GM19035 (cell line): ENCODE measurements around the gene HMCN2.
"Not testable (repeated sequence)": the region's sequence is repeated elsewhere in the genome, so short reads cannot be mapped to it uniquely, and the experiment has no call there.

Experiments used
- ATAC-seq: cut with Tn5 transposase; IDR thresholded peaks from one replicate; pipeline ENCODE4 v1.9.1; 2021; ENCODE audit not compliant: unreplicated experiment

Gene HMCN2

DNA sequence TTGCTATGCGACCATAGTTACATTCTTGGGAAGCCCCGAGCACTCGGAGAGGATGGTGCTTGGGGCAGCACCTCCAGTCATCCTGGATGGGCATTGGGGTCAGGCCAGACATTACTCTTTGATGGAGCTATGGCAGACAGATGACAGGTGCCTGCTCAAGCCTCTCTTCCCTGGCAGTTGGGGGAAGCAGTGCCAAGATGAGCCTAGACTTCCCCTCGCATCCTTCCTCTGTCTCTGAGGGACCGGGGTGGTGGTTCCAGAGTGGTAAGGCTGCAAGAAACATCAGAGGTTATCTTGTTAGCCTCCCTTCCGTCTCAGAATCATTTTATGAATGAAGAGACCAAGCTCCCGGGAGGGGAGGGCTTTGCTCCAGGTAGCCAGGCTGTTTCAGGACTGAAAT, 2.8 kb upstream of the HMCN2 start:
- no peak for ATAC-seq

DNA sequence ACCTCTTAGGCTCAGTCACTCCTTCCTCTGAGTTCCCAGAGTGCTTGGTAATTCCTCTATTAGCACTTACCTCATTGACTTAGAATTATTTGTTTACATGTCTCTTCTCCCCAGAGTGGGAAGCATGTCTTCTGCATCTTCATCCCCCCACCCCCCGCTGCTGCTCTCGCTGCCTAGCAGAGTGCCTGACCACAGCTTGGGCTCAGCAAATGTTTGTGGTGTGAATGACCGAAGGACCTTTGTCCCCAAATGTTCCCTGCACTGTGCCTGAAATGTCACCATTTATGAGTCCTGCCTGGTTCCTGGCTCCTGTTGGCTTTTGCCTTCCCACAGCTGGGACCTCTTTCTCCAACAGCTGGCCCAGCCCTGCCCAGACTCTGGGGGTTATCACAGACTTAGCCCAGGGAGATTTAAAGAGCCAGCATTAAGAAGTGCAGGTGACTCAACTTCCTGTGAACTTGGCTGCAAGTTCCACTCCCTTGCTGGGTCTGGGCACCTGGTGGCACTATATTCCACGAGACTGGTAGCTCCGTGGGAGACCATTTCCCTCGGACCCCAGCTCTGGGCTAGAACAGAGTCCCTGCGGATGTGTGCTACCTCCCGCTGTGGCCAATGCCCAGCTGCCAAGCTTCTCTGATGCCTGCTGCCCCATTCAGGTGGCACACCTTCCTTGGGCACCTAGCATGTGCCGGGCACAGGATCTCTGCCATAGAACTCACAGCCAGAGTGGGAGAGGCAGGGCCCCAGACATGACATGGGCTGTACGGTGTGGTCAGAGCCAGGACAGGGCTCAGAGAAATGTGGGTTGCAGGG, 1.8 kb upstream of the HMCN2 start:
- ATAC-seq = no peak

DNA sequence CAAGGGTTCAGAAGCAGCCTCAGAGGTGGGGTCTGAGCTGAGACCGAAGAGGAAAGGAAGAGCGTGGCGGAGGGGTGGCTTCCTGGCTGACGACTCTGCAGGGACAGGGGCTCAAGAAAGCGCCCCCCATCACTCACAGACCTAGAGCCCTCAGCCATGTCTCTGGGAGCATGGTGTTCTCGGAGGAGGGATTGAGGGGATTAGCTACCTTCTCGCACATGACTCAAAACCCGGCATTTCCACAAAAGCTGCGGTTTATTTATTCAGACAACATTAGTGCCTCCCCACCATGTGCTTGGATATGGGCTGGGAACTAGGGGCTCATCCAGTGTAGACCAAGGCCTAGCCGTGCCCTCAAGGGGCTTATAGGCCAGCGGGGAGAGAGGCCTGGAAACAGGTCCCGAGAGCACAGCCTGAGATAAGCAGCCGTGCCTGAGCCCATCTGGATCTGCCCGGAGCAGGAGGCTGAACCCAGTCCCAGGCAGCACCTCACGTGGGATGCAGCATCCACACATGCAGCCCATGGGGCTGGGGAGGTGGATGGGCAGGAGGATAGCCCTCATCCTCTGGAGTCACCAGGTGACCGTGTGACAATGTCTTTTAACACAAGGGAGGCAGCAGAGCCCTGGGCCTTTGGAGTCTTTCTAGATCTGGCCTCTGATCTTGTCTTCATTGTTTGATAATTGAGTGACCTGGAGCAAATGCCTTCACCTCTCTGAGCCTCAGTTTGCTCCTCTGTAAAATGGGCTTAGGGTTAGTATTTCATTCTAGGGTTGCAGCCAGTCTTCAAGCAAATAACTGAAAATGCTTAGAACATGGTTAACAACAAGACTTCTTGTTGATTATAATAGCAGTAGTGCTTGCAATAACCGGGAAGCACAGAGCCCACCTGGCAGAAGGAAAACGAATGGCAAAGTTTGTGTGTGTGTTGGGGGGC, 878 bp upstream of the HMCN2 start:
- no peak for ATAC-seq

DNA sequence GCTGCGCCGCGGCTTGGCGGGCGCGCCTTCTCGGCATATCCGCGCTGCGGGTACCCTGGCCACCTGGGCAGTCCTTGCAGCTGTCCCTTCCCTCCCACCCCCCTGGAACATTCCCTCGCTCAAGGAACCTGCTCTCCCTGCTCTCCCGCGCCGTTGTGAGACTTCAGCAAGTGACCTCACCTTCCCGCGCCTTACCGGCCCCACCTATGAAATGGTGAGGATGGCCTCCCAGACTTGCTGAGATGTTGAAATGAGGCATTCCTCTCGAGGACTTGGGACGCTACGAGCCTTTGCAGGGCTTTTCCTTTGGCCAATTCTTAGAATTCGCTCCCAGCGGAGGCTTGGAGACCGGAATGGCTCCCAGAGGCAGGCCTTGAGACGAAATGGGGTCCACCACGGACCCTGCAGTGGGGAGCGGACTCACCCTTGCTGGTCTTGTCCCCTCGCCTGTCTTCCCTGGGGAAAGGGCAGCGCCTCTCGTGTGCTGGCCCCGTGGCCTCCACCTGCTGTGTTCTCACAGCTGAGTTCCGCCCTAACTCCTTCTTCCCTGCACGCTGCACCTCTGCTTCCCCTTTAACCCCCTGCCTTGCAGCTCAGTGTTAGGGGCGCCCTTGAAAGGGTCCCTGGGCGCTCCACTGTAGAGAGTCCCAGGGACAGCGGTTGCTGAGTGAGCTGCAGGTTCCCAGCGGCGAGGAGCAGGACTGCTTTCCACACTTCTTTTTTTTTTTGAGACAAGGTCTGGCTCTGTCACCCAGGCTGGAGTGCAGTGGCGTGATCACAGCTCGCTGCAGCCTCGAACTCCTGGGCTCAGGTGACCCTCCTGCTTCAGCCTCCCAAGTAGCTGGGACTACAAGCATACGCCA, 907 bp downstream of the HMCN2 start:
- no peak for ATAC-seq

DNA sequence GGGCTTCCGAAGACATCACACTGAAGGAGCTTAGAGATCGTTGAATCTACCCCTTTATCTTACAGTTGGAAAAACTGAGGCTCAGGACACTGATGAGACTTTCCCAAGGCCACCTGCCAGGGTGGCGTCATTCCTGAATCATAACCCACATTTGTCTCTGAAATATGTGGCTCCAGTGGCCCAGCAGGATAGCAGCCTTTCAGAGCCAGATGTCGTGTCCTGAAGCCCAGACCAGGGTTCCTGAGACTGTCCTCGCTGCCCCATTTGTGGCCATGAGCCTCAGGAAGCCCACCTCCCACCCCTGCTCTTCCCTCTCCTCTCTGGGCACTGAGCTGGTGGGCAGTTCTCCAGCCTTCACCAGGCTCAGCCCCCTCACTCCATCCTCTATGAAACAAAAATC, 2.4 kb downstream of the HMCN2 start:
- no peak for ATAC-seq

DNA sequence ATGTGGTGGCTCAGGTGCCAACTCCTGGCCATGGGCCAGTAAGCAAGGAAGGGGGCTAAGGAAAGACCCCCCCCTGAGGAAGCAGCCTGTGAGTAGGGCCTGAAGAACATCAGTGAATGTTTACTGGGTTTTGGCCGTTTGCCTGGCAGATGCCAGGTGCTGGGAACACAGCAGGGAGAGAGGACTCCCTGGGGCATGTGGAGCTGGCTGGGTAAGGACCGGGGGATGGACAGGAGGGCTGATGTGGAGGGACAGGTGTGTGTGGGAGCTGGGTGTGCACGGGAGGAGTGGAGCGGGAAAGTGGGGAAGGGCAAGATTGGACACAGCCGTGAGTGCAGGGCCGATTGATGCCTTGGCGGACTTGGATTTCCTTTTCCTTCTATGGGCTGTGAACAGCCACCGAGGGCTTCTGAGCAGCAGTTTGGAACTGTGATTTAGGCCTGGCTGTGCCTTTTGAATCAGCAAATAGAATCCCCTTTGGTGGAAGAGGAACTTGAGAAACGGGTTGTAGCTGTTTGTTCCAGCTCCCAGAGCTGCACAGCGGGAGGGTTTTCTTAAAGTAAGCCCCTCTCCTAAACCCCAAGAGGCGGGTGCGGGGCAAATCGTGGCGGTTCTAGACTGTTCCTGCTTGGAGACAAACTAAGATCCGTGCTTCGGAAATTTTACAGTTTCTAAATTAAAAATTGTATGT, 3.1 kb downstream of the HMCN2 start:
- ATAC-seq = no peak

DNA sequence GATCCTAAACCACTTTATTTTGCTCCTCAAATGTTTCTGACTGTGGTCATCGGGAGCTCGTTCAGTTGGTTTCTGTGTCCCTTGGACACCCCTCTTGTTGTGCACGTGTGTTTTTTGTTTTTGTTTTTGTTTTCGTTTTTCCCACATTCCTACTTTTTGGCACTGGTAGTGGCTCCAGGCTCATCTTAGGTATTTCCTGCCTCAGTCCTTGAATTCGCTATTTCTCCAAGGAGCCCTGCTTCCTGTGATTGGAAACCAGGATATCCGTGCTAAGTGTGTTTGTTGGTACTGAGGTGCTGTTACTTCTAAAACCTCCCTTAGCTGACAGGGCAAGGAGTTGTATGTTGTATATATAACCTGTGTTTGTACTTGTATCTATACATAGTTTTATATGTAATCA, 5.9 kb downstream of the HMCN2 start:
- ATAC-seq = no peak

DNA sequence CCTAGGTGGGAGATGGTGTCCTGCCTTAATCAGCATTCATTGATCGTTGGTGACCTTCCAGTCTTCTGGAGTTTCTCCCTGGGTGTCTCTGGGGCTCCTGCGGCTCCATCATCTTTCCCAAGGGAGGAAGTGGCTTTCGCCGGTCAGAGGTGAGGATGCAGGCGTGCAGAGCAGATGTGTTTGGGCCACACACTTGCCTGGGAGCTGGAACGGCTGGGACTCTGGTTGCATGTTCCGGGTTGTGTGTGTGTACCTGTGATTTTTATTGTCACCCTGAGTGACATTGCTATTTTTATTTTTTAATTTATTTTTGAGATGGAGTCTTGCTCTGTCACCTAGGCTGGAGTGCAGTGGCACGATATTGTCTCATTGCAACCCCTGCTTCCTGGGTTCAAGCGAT, 9.6 kb downstream of the HMCN2 start:
- ATAC-seq = no peak

DNA sequence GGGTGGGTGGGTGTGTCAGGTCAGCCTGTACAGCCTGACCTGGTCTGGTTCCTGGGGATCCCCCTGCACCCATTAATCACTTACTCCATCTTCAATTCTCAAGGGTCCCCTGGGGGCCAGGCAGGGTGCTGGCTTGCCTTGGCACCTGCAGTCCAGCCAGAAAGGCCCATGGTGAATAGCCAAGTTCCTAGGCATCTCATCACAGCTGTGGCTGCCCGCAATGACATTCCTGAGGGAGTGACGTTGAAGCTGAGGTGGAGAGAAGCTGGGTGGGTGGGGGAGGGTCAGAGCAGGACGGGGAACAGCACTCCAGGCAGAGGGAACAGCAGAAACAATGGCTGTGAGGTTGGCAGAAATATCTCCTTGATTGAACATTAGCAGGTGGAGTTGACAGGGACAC, 10.6 kb downstream of the HMCN2 start:
- ATAC-seq = no peak

DNA sequence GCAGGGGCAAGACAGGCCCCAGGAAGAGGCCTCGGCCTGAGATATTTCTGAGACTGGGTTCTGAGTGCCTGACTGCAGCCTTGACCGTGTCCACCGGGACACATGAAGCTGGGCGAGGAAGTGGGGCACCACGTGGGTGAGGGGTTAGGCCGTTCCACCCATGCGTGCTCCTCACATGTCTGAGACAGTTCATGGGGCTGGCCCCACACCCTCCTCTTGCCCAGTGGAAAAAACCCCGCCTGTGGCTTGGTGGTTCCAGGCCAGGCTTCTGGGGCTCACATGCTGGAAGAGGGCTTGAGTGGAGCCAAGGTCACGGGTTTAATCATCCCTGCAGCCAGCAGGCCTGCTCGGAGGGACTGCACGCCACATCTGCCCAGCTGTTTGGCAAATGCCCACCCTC, 11.4 kb downstream of the HMCN2 start:
- no peak for ATAC-seq

DNA sequence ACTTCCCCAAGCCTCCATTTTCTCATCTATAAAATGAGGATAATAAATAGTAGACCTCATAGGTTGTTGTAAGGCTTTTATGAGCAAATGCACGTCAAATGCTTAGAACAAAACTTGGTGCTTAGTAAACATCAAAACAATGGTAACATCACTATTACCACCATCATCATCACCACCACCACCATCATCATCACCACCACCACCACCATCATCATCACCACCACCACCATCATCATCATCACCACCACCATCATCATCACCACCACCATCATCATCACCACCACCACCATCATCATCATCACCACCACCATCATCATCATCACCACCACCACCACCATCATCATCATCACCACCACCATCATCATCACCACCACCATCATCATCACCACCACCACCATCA, 12.0 kb downstream of the HMCN2 start:
- ATAC-seq = not testable (repeated sequence)

DNA sequence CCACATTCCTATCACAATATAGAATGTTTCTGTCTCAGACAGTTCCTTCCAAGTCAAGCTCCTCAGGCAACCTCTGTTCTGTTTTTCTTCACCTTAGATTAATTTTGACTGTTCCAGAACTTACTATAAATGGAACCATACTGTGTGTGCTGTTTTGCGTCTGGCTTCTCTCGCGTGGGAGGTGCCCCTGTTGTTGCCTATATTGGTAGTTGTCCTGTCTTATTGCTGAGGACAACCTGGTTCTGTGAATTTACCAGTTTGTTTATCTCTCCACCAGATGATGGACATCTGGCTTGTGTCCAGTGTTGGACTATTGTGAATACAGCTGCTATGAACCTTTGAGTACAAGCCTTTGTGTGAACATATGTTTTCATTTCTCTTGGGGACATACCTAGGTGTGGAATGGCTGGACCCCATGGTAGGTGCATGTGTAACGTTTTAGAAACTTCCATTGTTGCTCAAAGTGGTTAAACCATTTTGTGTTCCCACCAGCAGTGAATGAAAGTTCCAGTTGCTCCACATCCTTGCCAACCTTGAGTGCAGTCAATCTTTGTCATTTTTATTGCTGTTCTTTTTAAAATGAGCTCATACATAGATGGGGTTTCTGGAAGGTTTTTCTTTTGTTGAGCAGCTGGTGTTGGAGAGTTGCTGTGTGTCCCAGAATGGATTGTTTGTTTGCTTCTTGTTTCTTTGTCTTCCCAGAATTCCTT, 18.1 kb downstream of the HMCN2 start:
- ATAC-seq = no peak

DNA sequence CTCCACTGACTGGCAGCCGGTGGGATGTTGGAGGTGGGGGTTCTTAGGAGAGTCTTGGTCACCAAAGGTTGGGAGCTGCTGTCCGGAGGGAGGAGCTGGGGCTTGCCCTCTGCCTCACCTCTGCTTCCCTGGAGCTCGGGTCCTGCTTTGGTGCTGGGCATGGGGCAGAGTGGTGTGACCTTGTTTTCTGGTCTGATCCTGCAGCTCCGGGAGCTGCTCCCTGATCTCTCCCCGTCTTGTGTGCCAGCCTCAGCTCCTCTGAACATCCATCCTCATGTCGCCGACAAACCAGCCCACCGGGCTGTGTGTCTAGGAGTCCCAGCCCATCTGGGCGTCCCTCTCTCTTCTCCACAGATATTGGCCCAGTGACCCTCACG, 18.7 kb downstream of the HMCN2 start:
- ATAC-seq = no peak

DNA sequence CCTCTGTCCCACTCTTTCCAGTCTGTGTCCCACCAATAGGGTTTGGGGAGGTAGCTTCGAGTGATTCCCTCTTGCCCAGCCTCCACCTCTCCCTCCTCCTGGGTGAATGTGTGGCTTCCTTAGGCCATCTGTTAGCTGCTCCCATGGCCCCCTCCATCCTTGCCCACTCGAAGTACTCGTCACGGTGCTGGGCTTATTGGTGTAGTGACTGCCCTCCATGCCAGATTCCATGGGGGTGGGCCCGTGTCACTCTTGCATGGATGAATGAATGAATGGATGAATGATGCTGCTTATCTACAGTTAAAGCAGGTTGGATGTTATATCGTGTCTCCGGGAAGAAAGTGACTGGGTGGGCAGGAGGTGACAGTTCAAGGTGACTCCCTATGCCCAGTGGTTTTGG, 19.1 kb downstream of the HMCN2 start:
- no peak for ATAC-seq

DNA sequence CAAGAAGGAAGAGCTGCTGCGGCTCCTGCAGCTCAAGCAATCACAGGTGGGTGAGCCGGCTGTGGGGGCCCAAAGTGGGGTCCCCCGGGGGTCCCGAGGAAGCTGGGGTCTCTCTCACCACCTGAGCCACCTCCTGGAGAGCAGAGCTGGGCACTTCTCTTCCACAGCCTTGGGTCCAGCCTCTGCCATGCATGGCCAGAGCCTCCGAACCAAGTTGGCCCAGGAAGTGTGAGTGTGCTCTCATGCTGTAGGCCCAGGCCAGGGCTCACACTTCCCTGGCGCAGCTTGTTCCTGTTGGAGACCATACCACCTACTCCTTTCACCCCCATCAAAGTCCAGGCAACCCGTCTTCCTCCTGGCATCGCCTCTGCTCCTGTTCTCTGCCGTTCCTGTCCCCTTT, 19.7 kb downstream of the HMCN2 start:
- no peak for ATAC-seq

DNA sequence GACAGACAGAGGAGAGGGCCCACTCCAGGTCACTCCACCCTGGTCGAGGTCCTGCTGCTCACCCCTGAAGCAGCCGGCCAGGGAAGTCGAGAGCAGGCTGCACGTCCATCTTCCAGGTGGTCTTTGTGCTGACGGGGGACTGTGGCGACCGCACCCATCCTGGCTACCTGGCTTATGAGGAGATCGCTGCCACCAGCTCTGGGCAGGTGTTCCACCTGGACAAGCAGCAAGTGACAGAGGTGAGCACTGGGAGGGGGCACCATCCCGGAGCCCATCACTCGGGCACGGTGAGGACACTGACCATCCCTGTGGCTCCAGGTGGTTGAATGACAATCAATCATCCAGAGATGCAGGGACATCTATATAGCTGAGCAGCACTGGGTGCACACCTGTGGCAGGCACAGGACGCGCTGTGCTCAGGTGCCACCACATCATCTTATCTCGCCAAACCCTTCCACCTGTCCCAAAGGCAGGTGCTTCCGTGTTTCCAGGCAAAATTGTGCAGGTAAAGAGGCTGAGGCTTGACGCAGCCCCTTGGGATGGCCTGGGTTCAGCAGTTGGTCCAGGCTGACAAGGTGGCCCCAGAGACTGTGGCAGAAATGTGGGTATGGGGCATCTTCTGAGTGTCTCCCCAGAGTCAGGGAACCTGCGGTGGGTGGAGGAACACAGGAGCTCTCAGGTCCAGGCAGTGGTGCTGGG, 20.7 kb downstream of the HMCN2 start:
- ATAC-seq = no peak

DNA sequence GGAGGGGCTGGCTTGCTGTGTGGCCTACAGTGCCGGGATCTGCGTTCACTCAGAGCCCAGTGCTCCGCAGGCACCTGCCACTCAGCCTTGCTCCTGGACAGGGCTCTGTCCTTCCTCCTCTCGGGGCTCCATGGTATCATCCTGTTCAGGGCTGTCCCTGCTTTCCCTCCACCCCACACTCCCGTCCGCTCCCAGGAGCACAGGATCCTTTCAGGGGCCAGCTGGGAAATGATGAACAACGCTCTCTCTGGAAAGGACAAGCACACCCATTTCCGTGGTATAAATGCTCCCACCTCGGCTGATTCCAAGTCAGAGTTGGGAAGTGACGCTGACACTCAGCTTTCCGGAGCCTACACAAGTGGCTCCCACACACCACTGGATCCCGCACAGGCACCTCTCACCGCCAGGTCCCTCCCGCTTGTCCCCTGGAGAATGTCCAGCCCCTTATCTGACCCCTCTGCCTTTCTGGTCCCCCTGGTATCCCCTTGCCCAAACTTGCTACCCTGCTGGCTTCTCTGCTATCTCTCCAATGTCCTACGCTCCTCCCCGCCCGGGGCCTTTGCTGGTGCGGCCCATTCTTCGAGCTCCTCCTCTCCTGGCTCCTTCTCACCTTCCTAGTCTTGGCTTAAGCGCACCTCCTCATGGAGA, 21.3 kb downstream of the HMCN2 start:
- ATAC-seq = no peak

DNA sequence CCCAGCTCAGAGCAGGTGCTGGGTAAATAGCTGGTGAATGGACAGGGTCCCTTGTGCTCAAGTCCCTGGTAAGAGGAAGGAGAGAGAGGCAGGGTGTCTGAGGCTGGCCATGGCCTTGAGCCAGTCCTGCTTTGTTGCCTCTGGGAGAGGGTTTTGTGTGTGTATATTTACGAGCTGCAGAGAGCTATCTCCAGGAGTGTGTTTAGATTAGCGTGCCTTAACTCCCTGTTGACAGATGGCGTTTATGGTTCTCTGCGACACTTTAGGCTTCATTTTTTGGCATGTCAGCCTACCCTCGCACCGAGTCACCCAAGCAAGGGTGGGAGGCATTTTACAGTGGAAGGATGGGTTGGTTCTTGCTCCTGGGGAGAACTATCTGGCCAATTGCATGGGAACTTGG, 22.2 kb downstream of the HMCN2 start:
- no peak for ATAC-seq

DNA sequence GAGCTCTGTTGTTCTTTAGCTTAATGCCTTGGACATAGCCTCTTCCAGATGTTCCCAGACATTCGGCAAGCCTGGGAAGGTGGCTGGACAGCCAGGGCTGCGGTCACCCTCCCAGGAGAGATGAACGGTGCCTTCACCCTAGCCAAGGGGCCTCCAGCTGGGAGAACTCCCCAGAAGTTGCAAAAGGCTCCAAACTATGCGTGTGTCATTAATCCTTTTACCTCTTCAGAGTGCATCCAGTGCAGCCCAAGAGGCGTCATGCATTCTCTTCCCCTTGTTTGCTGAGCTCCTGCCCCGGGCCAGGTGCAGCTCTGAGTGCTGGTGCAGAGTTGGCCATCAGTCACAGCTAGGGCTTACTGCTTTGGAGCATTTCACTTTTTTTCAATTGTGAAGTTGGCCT, 22.8 kb downstream of the HMCN2 start:
- ATAC-seq = no peak
